HG03135 (cell line): ENCODE results near the gene RPL22L1.
A peak's percentile ranks its signal among the peaks of the same experiment; 100 is the strongest.
"Not testable (repeated sequence)": the region's sequence is repeated elsewhere in the genome, so short reads cannot be mapped to it uniquely, and the experiment has no call there.

Experiments used
- ATAC-seq: cut with Tn5 transposase; IDR thresholded peaks from one replicate; pipeline ENCODE4 v1.9.1; 2021; ENCODE audit warnings: mild to moderate bottlenecking, moderate library complexity; ENCODE audit not compliant: unreplicated experiment

RPL22L1 gene

DNA sequence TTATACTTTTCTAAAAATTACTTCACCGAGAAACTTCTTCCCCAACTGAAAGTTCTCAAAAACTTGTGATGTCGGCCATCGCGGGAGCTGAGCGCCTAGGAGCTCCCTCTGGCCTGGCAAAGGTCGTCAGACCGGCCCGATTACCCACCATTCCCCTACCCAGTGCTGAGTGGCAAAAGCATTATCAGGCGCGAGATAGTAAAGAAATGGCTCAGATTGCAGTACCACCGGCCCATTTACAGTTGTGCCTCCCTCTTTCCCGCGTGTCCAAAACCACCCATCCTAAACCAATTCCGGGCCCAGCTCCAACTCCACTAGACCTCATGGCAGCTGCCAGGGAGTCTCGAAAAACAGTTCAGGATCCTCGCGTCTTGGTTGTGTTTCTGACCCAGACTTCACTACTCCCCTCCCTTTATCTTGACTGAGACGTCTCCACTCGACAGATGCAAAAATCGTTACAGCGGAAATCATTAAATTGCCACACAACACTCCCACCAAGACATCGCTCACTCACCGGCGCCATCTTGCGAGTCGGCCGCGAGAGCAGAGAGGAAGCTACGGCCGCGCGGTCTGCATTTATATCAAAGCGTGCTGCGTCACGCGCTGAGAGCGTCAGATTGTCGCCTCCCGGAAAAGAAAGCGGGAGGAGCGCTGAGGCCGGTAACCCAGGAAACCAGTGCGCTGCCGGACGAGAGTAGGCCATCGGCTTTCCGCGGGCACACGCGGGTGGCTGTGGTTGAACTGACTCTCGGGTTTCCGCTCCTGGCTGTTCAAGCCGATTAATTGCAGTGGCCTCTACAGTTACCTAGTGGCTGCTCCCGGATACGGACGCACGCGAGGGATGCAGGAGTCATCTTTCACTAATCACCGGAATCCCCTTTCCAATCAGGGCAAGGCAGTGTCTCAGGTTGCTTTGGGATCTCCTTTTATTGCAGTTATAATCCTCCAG is at the start of gene RPL22L1:
TSS of gene RPL22L1 (minus strand) at position 551 of the 949 bp plus-strand sequence. CDS start at position 523, 28 bp downstream.
- ATAC-seq: peak; percentile 98

DNA sequence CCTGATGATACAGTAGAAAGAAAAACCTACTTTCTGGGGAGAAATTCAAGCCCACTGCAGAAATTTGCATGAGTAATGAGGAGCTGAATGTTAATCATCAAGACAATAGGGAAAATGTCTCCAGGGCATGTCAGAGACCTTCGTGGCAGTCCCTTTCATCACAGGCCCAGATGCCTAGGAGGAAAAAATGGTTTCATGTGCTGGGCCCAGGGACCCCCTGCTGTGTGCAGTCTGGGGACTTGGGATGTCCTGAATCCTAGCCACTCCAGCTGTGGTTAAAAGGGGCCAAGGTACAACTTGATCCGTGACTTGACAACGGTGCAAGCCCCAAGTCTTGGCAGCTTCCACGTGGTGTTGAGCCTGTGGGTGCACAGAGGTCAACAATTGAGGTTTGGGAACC is 48.7 kb upstream of the RPL22L1 start:
- no peak for ATAC-seq

DNA sequence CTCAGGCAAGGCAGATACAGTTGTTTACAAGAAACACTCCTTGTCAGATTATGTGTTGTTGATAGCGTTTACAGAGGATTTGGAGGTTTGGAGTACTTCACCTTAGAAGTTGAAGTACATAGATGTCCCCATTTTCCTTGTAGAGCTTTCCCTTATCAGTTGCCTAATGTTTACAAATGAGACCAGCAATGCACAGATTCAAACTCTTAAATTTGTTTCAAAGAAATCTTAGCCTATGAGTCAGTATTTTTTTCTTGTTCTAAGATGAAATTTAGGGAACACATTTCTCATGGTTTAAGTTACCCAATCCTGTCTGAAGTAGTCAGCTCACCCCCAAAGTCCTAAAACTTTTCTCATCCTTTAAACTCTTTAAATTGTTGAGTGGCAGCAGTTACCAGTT is 44.7 kb upstream of the RPL22L1 start:
- ATAC-seq: no peak

- no peak for ATAC-seq
Observed at GRCh38 chr3:170914212-170914611, 44.2 kb upstream of the RPL22L1 start.

DNA sequence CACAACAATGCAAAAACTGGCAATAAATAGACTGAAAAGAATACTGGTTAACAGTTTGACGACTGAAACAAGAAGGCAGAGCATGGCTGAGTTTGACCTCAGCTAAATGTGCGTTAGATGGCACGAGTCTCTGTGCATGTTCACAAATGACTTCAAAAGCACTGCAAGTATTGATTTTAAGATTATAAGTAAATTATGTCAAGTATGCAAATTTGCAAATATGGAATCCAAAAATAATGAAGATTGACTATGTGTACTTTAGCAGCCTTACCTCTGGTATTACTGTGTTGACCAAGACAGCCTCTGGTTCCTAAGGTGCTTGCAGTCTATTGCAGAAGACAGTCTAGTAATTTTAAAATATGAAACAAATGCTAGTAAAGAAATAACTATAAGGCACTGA is 41.1 kb upstream of the RPL22L1 start:
- no peak for ATAC-seq

DNA sequence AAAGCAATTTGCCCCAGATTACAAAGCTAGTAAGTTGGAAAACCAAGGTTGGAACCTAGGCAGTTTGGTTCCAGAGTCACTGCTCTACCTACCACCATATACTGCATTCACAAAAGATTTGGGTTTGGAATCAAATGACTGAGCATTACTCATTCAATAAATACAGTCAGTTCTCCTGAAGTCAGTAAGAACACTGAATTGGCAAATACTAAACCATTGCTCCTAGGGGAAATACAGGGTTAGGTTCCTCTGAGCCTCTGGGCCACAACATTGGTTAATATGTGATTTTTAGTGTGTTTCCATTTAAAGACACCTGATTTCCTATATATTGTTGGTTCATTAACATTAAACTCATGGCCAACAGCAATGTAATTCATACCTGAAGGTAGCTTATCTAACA is 40.5 kb upstream of the RPL22L1 start:
- no peak for ATAC-seq

- no peak for ATAC-seq
Observed at GRCh38 chr3:170909129-170909903, 39.3 kb upstream of the RPL22L1 start.

DNA sequence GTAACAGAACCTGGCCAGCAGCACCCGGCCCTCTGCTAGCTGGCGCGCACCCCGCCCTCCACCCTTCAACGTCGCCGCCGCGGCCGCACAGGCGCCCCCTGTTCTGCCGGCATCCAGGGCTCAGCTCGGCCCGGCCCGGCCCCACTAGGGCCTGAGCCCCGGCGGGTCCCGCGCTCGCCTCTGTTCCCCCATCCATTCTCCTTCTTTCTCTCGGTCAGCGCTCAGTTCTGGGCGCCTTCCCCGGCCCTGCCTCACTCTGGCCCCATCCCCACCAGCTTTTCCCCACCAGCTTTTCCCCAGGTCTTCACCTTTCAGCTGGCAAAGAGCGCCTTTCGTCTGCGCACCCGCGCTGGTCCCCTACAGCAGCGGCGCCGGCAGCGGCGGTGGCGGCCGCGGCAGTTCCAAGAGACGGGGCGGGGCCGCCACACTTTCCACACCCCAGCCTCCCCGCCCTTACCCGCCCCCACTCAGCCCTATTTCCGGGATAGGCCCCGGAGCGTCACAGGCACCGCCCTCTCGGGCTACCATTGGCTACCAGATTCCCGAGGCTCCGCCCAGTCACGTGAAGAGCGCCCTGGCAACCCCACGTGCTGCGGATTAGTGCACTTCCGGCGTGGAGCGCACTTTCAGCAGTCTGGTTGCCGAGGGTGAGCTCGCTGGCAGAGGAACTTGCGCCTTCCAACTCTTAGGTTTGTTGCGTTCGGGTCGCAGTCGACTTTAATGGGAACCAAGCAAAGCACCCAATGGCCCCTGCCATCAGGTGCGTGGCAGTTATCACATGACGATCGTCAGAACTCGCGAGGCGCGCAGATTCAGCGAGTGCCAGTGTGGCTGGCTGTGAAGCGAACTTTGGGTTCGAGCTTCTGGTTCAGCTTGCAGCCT is 38.5 kb upstream of the RPL22L1 start, which contains the start of gene EIF5A2:
TSS of gene EIF5A2 (minus strand) at position 403 of the 882 bp plus-strand sequence. CDS start 831 bp downstream, outside the sequence.
- peak; percentile 92 for ATAC-seq

- no peak for ATAC-seq
Observed at GRCh38 chr3:170907637-170908234, 37.7 kb upstream of the RPL22L1 start.

DNA sequence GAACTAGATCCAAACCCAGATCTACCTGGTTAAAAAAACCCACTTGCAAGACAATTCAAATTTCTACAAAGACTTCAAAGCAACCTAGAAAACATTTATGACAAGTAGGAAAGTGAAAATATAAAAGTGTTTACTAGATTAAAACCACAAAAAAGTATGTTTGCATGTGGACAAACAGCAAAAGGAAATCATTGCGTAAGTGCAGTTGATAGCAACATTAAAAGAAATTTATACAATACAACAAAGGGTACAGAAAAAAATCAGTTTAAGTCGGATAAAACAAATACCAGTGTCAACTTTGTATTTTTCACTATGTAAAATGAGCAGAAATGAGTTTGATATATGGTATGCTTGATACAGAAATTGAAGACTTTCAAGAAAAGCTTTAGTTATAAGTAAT is 35.9 kb upstream of the RPL22L1 start:
- ATAC-seq: no peak

DNA sequence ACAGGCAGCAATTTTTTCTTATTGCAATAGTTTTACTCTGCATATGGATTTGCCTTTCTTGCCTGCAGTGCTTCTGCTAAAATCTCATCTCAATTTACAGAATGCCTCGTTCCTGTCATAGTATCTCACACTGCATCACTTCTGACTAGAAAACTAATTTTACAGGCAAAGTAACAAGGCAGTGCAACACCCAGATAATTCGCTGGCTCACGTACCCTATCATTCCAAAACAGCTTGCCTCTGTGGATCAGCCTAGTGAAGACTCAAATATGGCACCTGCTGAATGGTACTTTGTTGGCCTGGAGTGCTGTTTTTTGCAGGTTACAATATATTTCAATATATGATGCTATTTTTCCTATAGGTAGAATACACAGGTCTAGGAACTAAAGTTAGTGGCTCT is 33.1 kb upstream of the RPL22L1 start:
- ATAC-seq: no peak

DNA sequence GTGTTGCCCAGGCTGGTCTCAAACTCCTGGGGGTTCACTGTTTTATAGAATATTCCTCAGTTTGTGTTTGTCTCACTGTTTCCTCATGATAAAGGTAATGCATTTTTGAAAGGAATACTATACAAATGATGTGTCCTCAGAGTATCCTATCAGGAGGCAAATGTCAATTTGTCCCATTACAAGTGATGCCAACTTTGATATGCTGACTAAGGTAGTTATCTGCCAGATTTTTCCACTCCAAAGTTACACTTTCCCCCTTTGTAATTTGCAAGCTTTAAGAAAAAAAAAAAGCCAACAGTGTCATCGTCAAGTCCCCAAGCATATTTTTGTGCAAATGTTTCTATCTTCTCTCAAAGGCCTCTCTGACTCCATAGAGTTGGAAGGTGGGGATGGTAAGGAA is 29.5 kb upstream of the RPL22L1 start:
- ATAC-seq: no peak

GRCh38 chr3:170897978-170898377 is 28.0 kb upstream of the RPL22L1 start:
- ATAC-seq: no peak

DNA sequence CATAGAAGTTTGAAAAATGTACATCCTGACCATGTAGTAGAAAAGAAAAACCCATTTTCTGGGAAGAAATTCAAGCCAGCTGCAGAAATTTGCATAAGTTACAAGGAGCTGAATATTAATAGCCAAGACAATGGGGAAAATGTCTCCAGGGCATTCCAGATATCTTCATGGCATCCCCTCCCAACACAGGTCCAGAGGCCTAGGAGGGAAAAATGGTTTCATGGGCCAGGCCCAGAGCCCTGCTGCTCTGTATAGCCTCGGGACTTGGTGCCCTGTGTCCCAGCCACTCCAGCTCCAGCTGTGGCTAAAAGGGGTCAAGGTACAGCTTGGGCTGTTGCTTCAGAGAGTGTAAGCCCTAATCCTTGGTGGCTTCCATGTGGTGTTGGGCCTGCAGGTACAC is 27.2 kb upstream of the RPL22L1 start:
- not testable (repeated sequence) for ATAC-seq

DNA sequence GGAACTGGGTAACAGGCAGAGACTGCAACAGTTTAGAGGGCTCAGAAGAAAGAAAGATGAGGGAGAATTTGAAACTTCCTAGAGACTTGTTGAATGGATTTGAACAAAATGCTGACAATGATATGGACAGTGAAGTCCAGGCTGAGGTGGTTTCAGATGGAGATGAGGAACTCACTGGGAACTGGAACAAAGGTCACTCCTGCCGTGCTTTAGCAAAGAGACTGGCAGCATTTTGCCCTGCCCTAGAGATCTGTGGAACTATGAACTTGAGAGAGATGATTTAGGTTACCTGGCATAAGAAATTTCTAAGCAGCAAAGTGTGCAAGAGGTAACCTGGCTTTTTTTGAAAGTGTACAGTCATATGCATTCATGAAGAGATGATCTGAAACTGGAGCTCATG is 26.8 kb upstream of the RPL22L1 start:
- ATAC-seq: no peak

DNA sequence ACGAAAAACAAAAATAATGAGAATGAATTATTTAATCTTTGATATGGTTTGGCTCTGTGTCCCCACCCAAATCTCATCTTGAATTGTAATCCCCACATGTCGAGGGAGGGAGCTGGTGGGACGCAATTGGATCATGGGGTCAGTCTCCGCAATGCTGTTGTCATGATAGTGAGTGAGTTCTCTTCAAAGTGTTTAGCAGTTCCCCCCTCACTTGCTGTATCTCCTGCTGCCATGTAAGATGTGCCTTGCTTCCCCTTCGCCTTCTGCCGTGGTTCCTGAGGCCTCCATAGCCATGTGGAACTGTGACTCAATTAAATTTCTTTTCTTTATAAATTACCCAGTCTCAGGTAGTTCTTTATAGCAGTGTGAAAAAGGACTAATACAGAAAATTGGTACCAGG is 26.3 kb upstream of the RPL22L1 start:
- not testable (repeated sequence) for ATAC-seq

- ATAC-seq: no peak
Observed at GRCh38 chr3:170893895-170894294, 23.9 kb upstream of the RPL22L1 start.

DNA sequence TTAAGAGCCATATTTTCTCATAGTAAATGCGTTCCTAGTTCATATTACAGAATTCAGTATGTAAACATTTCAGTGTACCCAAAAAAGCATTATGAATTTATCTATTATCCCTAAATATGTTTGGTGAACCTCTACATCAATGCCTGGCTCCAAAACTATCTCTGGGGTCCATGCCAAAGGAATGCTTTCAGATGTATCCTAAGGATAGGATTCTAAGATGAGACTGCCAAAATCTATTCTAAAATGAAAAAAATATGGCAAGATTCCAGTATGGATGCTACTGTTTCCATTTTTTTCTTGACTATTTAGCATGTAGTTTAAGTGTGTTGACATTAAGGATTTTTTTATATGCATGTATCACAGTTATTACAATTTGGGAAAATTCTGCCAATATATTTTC is 19.6 kb upstream of the RPL22L1 start:
- ATAC-seq: no peak

GRCh38 chr3:170889132-170889531 is 19.1 kb upstream of the RPL22L1 start:
- no peak for ATAC-seq
